GM21723 (cell line): ENCODE results near the gene SPAG16.
A peak's percentile ranks its signal among the peaks of the same experiment; 100 is the strongest.

Source experiments
- ATAC-seq: cut with Tn5 transposase; IDR thresholded peaks from one replicate; pipeline ENCODE4 v1.9.1; 2021; ENCODE audit warnings: mild to moderate bottlenecking, moderate library complexity; ENCODE audit not compliant: unreplicated experiment

Gene SPAG16

DNA sequence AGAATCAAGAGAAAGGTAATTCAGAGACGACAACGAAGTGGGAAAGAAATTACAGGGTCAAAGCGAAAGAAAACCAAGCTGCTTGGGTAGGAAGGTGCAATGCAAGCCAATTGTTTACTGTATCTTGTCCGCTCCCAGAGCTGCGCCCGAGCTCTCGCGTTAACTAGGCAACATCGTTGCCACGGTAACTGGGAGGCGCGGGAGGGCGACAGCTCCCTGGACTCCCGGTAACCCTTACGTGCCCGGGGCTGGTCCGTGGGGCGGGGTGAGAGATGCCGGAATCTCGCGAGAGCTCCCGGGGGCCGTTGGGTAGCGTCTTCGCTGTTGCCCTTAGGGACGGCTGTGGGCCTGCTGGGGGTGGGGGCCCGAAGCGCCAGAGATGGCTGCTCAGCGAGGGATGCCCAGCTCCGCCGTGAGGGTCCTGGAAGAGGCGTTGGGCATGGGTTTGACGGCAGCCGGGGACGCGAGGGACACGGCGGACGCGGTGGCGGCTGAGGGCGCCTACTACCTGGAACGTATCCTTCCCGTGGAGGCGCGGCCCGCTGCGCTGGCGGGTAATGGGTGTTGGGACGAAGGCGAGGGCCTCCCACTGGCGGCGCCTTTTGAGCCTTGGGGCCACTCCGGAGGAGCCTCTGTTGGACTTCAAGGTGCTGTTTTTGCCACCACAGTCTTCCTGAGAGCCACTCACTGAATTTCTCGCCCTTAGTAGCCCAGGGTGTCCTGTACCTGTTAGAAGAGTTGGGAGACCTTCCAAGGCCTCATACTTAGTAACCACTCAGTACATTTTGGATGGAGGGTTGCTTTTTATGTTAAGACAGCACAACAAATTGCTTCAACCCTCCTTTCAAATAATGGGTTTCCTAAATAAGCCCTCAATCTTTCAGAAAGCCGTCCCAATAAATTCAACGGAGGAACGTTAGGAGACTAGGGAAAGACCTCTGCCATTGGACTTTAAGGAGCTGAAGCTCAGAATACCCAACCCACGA lies at the start of gene SPAG16:
SPAG16 (plus strand) TSS at position 360 of the 986 bp plus-strand sequence.
- ATAC-seq = peak; percentile 99

DNA sequence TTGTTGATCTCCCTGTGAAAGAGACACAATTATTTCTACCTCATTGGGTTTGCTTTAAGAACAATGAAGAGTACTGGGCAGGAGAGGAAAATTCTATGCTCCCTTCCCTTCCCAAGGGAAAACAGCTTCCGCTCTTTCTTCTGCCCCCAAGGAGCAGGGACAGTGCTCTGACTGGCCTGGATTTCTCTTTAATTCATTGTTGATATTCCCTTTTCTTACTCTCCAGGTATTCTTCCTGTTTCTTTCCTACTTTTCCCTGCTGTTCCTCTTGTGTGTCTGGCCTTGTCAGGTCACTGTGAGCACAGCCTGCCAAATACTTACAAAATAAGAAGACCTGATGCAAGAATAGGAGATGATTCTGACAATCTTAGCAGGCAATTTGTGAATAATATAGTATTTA lies 49.6 kb upstream of the SPAG16 start:
- no peak for ATAC-seq

DNA sequence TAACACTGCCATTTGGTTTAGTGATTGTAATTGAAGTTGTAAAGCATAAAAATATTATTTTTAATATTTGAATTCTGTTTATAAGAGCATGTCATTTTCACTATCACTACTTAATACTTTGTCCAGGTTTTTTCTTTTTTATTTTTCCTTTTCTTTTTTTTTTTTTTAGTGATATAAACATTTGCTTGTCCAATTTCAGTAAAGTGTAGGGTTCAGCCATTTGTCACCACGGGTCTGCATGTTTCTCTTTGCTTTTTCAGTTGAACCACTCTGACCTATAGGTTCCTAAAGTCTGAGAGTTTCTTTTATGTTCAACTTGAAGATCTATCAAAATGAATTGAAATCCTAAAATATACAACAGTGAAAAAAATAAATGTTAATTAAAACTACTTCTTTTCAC lies 48.5 kb upstream of the SPAG16 start:
- no peak for ATAC-seq

DNA sequence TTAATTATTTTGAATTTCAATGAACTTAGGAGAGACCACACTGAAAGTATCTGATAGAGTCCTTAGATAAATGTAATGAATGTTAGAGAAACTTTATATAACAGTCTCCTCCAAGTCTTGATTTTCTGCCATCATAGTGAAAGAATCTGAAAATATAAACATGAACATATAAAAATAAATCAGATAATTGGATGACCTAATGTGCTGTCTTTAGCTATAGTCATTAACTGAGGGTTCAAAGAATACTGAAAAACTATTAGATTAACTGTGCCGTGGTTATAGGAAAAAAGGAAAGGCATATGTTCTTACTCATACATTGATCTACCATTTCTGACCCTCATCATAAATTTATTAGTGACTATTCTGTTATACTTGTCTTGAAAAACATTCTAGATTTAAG lies 47.0 kb upstream of the SPAG16 start:
- no peak for ATAC-seq

DNA sequence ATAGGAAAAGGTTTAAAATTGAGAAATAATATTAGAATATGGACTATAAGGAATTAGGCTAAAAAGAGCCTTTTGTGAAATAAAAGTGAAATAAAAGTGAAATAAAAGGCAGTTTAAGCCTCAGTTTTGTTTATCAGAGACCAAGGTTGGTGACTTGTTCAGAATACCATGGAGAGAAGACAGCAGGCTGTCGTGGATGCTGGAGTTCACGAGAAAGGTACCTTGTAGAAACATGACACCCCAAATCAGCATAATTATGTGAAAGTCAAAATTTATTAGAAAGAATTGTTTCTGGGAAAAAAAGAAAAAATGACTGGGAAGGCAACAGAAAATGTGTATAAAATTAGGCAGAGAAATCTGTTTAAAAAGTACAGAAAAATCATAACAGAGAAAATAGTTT lies 46.5 kb upstream of the SPAG16 start:
- no peak for ATAC-seq

DNA sequence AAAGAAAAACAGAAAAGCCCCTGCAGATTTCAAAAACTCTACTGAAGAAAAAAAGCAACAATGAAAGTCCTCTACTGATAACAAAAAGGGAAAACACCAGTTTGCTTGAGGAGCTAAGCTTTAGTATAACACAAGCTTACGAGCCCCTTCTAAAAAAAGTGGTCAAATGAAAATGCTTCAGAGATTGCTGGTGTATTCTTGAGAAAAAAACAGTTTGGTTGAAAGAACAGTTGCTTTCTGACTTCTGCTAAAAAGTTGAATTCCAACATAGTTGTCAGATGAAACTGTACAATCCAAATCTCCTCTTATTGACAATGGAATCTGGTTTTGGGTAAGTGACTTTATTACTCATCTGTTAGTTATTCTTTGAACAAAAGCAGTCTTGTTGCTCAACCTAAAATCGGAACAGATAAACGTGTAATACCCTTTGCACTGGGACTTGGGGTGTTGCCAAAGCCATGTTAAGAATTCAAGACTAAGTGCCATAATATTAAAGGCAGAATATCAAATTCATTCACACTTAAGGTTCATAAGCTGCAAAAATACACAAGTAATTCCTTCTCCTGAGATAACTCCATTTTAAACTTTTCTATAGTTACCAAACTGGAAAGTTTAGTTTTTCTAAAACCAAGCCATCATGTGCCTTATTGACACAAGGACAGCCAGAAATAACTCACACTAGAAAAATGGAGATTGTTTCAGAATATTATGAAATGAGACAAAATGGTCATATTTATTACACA lies 45.3 kb upstream of the SPAG16 start:
- ATAC-seq = peak; percentile 44

DNA sequence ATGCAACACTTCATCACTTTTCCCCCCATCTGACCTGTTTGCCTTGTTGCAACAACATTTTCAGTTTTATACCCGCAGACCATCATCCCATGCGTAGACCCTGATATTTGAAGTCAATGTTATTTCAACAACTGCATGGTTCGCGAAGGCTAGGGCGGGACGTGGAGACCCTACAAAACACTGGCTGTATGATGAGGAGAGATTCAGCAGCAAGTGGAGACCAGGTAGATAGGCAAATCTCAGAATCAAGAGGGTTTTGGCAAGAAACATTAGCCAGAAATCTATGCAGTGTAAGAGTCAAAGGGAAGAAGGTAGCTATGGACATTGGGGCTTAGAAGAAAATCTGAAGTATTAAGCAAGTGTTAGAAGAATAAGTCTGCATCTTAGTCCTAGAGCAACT lies 42.4 kb upstream of the SPAG16 start:
- no peak for ATAC-seq

DNA sequence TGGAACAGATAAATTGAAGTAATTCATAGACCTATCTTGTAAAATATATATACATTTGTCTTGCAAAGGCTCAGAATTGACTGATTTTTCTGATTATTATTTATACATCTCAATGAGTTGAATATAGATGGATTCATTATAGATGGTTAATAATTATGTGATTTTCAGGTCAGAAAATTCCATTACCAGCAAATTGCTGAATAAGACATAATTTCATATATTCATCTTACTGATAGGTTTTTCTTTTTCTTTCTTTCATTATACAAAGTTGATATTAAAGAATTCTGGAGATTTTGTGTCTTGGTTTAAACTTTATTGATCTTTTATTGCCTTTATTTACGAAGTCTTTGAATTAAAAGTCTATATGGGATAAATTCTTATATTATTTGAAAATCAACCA lies 41.6 kb upstream of the SPAG16 start:
- no peak for ATAC-seq

DNA sequence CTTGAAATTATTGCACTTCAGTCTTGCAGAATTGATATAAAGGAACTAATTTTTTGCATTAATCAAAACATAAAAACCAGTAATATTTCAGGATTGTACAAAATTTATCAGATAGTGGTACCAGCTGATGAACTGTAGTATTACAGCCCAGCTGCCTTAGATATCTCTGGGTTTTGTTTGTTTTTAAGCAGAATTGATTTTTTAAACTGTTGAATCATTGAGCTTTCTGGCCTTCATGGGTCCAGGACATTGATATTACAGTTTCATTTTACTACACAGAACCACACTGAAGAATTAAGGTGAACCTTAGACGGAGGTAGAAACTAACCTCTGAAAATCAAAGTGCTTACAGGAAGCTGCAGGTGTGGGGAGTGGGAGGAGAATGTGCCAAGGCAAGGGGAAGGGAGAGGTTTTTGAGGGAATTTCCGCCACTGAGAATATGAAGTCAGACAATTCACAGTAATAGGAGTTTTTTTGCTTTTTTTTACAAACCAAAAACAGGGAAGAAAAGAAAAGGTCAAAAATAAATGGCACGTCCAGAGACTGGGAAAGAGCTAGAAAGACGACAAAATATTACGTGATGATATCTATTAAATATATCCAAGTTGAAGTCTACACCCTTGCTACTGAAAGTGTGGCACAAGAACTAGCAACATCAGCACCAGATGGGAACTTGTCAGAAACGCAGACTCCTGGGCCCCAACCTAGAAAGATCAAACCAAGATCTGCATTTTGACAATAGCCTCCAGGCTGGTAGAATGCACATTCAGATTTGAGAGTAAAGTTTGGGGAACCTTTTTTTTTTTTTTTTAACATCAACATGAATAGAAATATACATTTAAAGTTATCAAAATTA lies 40.8 kb upstream of the SPAG16 start:
- ATAC-seq = peak; percentile 42

DNA sequence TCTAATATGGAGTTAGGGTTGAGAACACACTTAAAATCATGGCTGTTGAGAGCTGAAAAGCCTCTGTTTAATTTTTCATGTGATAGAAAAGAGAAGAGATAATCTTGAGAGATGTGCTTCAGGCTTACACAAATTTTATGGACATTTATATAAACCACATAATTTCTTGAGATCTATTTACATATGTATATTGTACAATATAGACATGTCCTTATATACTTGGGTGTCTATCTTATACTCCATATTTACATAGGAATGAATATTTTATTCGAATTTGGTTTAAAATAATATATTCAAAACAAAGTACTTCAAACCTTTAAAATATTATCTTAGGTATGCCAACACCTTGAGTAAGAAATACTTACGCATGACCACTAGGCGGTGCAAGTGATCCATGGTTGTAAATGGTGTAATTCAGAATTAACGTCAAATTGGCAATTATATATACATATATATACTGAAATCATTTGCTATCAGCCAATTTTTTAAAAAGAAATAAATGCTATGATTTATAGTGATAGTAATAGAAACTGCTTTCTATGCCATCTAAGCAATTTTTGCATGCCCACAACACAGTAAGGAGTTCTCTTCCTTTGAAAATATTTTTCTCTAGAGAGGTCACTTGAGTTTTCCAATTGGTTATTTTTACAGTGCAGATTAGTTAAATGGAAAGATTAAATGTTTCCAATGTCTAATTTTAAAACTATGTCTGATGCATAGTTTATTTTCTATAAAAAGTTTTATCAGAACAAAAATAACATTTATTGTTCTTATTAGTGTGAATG lies 37.6 kb upstream of the SPAG16 start:
- peak; percentile 44 for ATAC-seq

DNA sequence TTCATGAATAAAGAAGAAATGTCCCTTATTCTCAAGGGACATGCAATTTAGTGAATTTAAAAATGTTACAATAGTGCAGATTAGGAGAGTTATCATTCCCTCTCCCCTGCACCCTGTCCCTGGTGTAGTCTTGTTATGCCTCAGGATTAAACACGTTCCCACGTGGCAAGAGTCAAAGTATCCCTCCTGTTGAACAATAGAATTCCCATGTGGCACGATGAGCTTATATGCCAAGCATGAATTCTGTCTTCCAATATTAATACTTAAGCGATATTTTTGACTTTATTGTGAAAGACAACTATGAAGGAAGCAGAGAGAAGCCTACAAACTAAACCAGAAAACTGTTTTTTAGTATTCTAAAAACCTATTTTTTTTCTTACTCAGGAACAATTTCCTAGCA lies 36.7 kb upstream of the SPAG16 start:
- ATAC-seq = no peak

DNA sequence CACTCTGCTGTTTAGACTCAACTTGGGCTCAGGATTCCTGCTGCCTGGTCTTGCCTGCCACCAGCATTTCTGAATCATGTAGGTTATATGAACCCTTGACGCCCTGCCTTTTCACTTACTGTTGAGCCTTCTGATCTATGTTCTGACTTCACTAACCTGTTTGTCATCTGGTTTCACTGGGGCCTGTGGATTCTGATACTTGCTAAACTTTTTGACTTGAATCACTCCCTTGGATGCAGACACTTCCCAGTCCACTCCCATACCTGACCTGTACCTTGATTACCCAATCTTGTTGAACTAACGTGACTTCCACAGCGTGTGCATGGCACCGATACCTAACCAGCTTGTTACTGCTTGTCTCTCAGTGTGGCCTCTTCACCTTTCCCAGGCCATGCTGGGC lies 35.6 kb upstream of the SPAG16 start:
- no peak for ATAC-seq

DNA sequence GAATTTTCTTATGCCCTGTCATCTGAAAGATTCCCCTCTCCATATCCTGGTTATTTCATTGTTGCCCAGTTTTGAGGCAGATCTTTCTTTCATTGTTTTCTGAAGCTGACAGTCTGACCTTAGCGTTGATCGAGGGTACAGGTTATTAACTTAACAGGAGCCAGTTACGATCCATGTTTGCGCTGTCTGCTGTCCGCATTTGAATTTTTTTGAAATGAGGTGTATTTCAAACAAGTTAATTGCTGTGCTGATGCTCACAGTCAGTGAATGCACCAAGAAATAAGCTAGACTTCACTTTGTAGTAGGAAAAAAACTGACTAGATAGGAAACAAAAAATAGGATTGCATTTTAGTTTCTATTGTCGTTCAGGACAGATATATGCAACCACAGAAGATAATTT lies 34.8 kb upstream of the SPAG16 start:
- ATAC-seq = no peak

DNA sequence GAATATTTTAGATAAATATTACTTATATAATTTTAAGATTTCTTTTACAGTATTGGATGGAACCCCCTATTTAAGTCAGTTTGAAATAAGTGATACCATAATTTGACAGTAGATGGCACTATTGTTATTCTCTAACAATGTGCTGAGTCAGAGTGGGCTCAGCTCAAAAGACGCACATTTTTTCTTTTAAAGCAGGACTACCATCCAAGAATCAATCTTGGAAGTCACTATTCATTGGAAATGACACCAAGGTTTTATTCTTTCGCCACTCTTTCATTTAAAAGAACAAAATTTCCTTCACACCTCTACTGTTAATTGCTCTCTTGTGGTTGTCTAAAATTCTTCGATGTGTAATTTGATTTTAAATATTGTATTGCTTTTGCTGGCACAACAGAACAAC lies 32.6 kb upstream of the SPAG16 start:
- peak; percentile 87 for ATAC-seq

DNA sequence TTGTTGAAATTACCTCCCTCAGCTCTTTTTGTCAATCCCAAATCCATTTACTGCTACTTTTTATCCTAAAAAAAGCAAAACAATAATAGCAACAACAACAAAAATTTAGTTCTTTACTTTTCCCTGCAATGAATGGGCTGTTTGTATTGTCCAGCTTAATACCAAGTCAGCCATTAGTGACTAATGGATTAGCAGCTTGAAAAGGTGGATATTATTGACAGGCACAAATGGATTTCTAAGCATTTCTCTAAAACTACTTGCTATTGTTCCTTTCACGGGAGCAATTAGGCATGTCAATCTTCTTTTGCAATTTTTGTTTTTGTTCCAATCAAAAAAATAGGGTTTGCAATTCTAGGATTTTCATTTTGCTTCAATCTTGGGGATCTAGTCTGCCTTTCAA lies 32.1 kb upstream of the SPAG16 start:
- ATAC-seq = no peak

DNA sequence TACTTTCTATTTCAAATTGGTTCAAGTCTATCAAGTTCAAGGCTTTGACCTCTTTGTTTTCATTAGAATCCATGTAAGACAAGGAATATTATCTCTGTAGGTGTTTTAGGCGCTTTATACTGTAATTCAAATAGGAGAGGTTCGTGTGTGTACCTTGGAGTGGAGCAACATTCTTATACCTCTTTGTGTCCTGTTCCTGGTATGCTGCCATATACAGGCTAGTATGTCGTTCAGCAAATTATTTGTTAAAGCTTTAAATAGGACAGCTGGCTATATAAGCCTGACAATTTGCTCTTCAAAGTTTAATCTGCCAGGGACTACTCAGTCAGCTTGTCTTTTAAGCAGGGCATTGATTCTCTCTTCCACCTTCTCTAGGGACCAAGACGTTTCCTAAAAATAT lies 31.1 kb upstream of the SPAG16 start:
- ATAC-seq = no peak

DNA sequence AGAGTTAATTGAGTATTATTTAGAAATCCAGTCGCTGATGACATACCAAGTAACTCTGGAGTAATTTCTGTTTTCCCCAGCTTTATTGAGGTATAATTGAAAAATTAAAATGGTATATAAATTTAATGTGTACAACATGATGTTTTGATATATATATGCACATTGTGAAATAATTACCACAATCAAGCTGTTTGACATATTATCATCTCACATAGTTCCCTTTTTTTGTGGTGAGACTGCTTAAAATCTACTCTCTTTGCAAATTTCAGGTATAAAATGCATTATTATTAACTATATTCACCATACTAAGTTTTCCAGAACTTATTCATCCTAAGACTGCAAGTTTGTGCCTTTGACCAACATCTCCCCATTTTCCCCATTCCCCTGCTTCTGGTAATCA lies 25.0 kb upstream of the SPAG16 start:
- ATAC-seq = no peak

DNA sequence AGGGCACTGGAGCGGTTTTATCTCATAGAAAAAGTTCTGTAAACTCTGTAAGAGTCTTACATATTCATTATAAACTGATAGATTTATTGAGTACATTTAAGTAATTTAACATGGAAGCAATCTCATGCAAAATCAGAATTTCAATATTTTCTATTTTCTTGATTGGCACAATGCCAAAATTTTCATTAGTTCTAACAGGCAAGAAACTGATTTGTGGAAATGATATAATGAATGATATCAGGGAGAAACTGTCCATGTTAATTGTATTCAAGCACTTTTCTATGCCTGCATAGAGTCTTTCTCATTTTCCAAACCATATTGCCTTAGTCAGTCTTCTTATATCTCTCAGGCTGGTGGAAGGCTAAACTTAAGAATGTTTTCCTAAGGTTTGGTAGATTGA lies 23.0 kb upstream of the SPAG16 start:
- ATAC-seq = no peak

DNA sequence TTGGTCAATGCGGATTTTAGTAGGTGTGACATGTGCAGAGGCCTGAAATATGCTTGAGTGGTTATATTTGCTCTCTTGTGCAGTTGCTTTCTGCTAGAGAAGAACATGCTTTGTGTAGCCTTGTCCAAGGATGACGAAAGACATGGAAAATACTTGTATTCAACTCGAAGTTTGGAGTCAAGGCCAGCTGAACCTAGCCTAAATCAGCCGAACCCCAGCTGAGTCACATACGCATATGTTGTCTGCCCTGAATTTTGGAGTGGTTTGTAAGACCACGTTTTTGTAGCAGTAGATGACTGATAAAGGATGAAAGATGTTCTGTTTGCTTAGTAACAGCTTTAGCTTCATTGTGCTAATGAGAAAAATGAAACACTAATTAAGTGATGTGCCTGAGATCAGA lies 22.5 kb upstream of the SPAG16 start:
- no peak for ATAC-seq

DNA sequence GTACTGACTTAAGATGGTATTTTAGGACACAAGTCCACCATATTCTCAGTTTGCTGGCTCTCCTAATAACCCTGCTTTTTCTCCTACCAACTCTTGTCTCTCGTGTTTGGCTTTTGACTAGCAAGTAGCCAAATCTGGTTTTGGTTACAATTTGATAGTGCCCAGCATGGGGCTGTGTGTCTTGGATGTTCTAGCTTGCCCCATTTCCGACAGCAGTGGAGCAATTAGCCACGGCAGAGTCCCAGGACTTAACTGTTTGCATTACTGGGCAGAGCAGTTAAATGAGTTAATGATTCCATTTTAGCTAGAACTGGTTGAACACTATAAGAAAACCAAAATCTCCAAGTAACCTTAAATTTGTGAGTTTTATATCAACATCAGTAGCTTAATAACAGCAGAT lies 18.6 kb upstream of the SPAG16 start:
- no peak for ATAC-seq
